OCI-LY3 (cell line): ENCODE results near the gene COLEC11.

Experiments used
- EZH2phosphoT487 ChIP-seq: fragments of 200-600 bp; shearing (Covaris generic); IDR thresholded peaks from 2 replicates; pipeline ENCODE4 v1.6.1; 2018; ENCODE audit warnings: antibody characterized with exemption, mixed run types, low read depth
- TF ChIP-seq, protein P1 (sequence below): fragments of 200-600, 300-600 bp; sonication (generic); IDR thresholded peaks from 2 replicates; pipeline ENCODE4 v1.5.1; 2014; ENCODE audit warnings: antibody characterized with exemption, low read length, low read depth

DNA sequence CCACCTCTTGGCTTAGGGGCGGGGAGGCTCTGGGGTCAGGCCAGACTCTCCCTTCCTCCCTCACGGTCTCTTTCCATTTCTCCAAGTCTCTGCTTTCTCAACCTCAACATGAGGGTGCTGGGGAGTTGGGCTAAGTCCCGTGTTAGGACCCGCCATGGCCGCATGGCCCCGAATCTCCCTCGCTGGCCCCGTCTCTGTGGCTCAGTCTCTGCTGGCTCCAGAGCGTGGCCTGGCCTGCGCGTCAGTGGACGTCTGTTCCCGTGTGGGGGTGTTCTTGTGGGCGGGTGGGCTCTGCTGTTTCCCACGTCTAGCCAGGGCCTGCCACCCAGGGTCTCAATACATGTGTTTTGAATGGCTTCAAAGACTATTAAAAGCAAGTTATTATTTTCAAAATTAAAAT is 75.5 kb downstream of the COLEC11 start:
- TF ChIP-seq, protein P1, sequence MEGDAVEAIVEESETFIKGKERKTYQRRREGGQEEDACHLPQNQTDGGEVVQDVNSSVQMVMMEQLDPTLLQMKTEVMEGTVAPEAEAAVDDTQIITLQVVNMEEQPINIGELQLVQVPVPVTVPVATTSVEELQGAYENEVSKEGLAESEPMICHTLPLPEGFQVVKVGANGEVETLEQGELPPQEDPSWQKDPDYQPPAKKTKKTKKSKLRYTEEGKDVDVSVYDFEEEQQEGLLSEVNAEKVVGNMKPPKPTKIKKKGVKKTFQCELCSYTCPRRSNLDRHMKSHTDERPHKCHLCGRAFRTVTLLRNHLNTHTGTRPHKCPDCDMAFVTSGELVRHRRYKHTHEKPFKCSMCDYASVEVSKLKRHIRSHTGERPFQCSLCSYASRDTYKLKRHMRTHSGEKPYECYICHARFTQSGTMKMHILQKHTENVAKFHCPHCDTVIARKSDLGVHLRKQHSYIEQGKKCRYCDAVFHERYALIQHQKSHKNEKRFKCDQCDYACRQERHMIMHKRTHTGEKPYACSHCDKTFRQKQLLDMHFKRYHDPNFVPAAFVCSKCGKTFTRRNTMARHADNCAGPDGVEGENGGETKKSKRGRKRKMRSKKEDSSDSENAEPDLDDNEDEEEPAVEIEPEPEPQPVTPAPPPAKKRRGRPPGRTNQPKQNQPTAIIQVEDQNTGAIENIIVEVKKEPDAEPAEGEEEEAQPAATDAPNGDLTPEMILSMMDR = no peak
- TF ChIP-seq EZH2phosphoT487 = no peak
